Effector CD8-positive, alpha-beta T cell (primary cell): Measurements from ENCODE around the gene PDE4D.

Experiments
- DNase-seq: peaks from one replicate; lab custom pipeline; 2025; lab: John Stamatoyannopoulos, UW

Gene PDE4D

GRCh38 chr5:59548807-59549357 is 344.6 kb downstream of the PDE4D start:
- DNase-seq = no peak

- DNase-seq = no peak
Observed at GRCh38 chr5:59547731-59548130, 345.8 kb downstream of the PDE4D start.

GRCh38 chr5:59544573-59544972 is 349.0 kb downstream of the PDE4D start:
- DNase-seq = no peak

GRCh38 chr5:59543821-59544442 is 349.6 kb downstream of the PDE4D start:
- DNase-seq = no peak

GRCh38 chr5:59542851-59543820 is 350.4 kb downstream of the PDE4D start:
- DNase-seq = no peak

- no peak for DNase-seq
Observed at GRCh38 chr5:59542306-59542705, 351.2 kb downstream of the PDE4D start.

GRCh38 chr5:59540366-59540765 is 353.2 kb downstream of the PDE4D start:
- no peak for DNase-seq

- DNase-seq = no peak
Observed at GRCh38 chr5:59538750-59539121, 354.8 kb downstream of the PDE4D start.

GRCh38 chr5:59537961-59538749 is 355.4 kb downstream of the PDE4D start:
- DNase-seq = no peak

- no peak for DNase-seq
Observed at GRCh38 chr5:59536875-59537274, 356.7 kb downstream of the PDE4D start.

GRCh38 chr5:59535561-59535960 is 358.0 kb downstream of the PDE4D start:
- no peak for DNase-seq

- no peak for DNase-seq
Observed at GRCh38 chr5:59533730-59534108, 359.8 kb downstream of the PDE4D start.

- no peak for DNase-seq
Observed at GRCh38 chr5:59532979-59533729, 360.4 kb downstream of the PDE4D start.

- no peak for DNase-seq
Observed at GRCh38 chr5:59529239-59529638, 364.3 kb downstream of the PDE4D start.

GRCh38 chr5:59528202-59528862 is 365.2 kb downstream of the PDE4D start:
- no peak for DNase-seq

GRCh38 chr5:59525957-59526356 is 367.6 kb downstream of the PDE4D start:
- DNase-seq = no peak

GRCh38 chr5:59525311-59525710 is 368.2 kb downstream of the PDE4D start:
- no peak for DNase-seq

GRCh38 chr5:59522201-59522831 is 371.2 kb downstream of the PDE4D start:
- no peak for DNase-seq

- no peak for DNase-seq
Observed at GRCh38 chr5:59521476-59521875, 372.1 kb downstream of the PDE4D start.

GRCh38 chr5:59519338-59519737 is 374.2 kb downstream of the PDE4D start:
- no peak for DNase-seq
